Mammary epithelial cell (primary cell): ENCODE measurements around the gene GALNT12.

ENCODE experiments used
- EZH2 ChIP-seq: IDR thresholded peaks from 2 replicates; pipeline ENCODE4 v1.6.1; 2012; ENCODE audit warnings: low read length, inconsistent platforms, borderline replicate concordance
- TF ChIP-seq, protein P1 (sequence below), 2 donors: IDR thresholded peaks in 1 of 2; conservative IDR thresholded peaks in 1 of 2; 2 replicates each; pipeline ENCODE4 v1.5.1; 2011 to 2012; ENCODE audit warnings: inconsistent platforms in 2 of 2, low read length in 2 of 2, mild to moderate bottlenecking in 2 of 2, control low read depth in 1 of 2, low read depth in 1 of 2; ENCODE audit not compliant: insufficient read depth in 1 of 2; ENCODE audit errors: extremely low read depth in 1 of 2

DNA sequence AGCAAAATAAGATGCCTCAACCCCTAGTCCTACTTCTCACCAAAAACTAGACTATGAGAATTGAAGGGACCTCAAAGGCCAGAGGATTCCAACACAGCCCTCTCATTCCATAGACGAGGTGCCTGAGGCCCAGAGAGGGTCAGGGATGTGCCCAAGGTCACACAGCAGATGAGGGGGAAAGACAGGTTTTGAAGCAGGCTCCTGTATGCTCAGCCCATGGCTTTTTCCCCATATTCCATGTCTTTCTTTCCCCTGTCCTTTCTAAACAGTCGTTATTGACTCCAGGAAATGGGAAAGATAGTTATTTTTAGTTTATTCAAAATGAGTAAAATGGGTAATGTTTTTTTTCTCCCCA lies 75.1 kb downstream of the GALNT12 start:
- TF ChIP-seq, protein P1, sequence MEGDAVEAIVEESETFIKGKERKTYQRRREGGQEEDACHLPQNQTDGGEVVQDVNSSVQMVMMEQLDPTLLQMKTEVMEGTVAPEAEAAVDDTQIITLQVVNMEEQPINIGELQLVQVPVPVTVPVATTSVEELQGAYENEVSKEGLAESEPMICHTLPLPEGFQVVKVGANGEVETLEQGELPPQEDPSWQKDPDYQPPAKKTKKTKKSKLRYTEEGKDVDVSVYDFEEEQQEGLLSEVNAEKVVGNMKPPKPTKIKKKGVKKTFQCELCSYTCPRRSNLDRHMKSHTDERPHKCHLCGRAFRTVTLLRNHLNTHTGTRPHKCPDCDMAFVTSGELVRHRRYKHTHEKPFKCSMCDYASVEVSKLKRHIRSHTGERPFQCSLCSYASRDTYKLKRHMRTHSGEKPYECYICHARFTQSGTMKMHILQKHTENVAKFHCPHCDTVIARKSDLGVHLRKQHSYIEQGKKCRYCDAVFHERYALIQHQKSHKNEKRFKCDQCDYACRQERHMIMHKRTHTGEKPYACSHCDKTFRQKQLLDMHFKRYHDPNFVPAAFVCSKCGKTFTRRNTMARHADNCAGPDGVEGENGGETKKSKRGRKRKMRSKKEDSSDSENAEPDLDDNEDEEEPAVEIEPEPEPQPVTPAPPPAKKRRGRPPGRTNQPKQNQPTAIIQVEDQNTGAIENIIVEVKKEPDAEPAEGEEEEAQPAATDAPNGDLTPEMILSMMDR (conservative IDR thresholded peaks at IDR 0.05 in 1 of 2, IDR thresholded peaks at IDR 0.05 in 1 of 2; ENCODE audit: extremely low read depth in 1 of 2, insufficient read depth in 1 of 2, low read depth in 1 of 2, low read length in 2 of 2), result no peak
- TF ChIP-seq EZH2, result no peak
